Measurements from ENCODE around the gene MBP. TPM values are rescaled to one million over a fixed set of nuclear protein-coding genes. Genes with fewer than 3 reads are reported as not detected.

MBP gene
- total and polyA plus RNA-seq, 10 of the 15 experiments (the other 5 are each of a cell fraction or from before 2014, with no cell fraction given): 12.2 to 67.8 (median 42.1) TPM

GRCh38 chr18:77008576-77009315, 123.8 kb downstream of the MBP start:
- Histone ChIP-seq H3K27me3 (replicated peaks in 1 of 2; ENCODE audit: control insufficient read depth in 2 of 2, insufficient read depth in 2 of 2, low read length in 1 of 2) (no peaks in the 10 kb centered on the region), H3K9ac (ENCODE audit: control insufficient read depth, insufficient read depth, low read length) (no peak overlapping the region), H3K4me2 (ENCODE audit: control insufficient read depth, insufficient read depth) (no peak overlapping the region), H3K4me3 (no peak overlapping the region), H3K9me3 (replicated peaks; ENCODE audit: control insufficient read depth, insufficient read depth, low read length) (no peaks in the 10 kb centered on the region), H4K20me1 (ENCODE audit: control insufficient read depth, insufficient read depth) (no peaks in the 10 kb centered on the region), H3K4me1 (ENCODE audit: control insufficient read depth, insufficient read depth, low read length) (no peaks in the 10 kb centered on the region), H2AFZ (ENCODE audit: control insufficient read depth, low read depth, low read length) (no peak overlapping the region), H3K27ac (ENCODE audit: control insufficient read depth, insufficient read depth) (no peak overlapping the region), H3K36me3 (ENCODE audit: control insufficient read depth in 2 of 2, insufficient read depth in 2 of 2, low read length in 1 of 2) (peaks cover 0 to 6% of the 10 kb centered on the region in 2 experiments; a peak in 3 of 4 replicates), H3K79me2 (ENCODE audit: control insufficient read depth, insufficient read depth, low read length) (no peaks in the 10 kb centered on the region)
- intact Hi-C loops (cut with micrococcal nuclease; ENCODE audit: unreplicated experiment): no loop called here
- ChIA-PET SMC1A (ENCODE audit: uncharacterized antibody, unreplicated experiment) (no interaction called here), RAD21 (ENCODE audit: unreplicated experiment) (interaction anchor here (0.6 kb wide), 1 partner anchor 8 kb away, joined by 4 read pairs; no protein-coding TSS in a partner anchor), CTCF (interaction anchor here (3.0 kb wide), 1 partner anchor 9 kb away, joined by 19 read pairs; no protein-coding TSS in a partner anchor), POLR2A (no interaction called here)
- FAIRE-seq (no peak), DNase-seq (ENCODE audit: low read depth, low spot score) (no peak), ATAC-seq (no peak)
- 90% methylated on average over 23 of the region's 23 CpGs for WGBS (ENCODE audit: insufficient coverage, insufficient replicate concordance, low lambda C conversion rate, missing lambda C conversion rate)
- BruUV-seq (replicated peaks): no TSS peak
- in situ Hi-C loops (cut with MboI): loop anchor here (10.0 kb wide), 1 partner anchor 646 kb away; no protein-coding TSS in a partner anchor
- TF ChIP-seq ETV6 (conservative IDR thresholded peaks at IDR 0.05 in 1 of 2, IDR thresholded peaks at IDR 0.05 in 1 of 2; ENCODE audit: borderline replicate concordance in 1 of 2, low read depth in 1 of 2): no peak
- TF ChIP-seq SMC3 (IDR thresholded peaks at IDR 0.05; ENCODE audit: borderline replicate concordance, low read length): no peak
- TF ChIP-seq ZSCAN29 (IDR thresholded peaks at IDR 0.05): no peak
- no peak for TF ChIP-seq ZBED1 (IDR thresholded peaks at IDR 0.05; ENCODE audit: borderline replicate concordance)
- TF ChIP-seq, protein P1, sequence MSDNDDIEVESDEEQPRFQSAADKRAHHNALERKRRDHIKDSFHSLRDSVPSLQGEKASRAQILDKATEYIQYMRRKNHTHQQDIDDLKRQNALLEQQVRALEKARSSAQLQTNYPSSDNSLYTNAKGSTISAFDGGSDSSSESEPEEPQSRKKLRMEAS (IDR thresholded peaks at IDR 0.05; ENCODE audit: low read depth, low read length): no peak
- no peak for TF ChIP-seq BCL3 (IDR thresholded peaks at IDR 0.05; ENCODE audit: borderline replicate concordance, insufficient read depth, low read depth, low read length, poor library complexity, severe bottlenecking)
- no peak for TF ChIP-seq HDAC6 (IDR thresholded peaks at IDR 0.05; ENCODE audit: unreplicated experiment)
- TF ChIP-seq ZZZ3 (IDR thresholded peaks at IDR 0.05; ENCODE audit: control insufficient read depth, insufficient read length, low read depth): no peak
- TF ChIP-seq, protein P2, sequence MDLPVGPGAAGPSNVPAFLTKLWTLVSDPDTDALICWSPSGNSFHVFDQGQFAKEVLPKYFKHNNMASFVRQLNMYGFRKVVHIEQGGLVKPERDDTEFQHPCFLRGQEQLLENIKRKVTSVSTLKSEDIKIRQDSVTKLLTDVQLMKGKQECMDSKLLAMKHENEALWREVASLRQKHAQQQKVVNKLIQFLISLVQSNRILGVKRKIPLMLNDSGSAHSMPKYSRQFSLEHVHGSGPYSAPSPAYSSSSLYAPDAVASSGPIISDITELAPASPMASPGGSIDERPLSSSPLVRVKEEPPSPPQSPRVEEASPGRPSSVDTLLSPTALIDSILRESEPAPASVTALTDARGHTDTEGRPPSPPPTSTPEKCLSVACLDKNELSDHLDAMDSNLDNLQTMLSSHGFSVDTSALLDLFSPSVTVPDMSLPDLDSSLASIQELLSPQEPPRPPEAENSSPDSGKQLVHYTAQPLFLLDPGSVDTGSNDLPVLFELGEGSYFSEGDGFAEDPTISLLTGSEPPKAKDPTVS (IDR thresholded peaks at IDR 0.05; ENCODE audit: low read depth, low read length): no peak

All from GM12878 (cell line).